ENCODE data around the gene ZNF23.

Gene ZNF23

DNA sequence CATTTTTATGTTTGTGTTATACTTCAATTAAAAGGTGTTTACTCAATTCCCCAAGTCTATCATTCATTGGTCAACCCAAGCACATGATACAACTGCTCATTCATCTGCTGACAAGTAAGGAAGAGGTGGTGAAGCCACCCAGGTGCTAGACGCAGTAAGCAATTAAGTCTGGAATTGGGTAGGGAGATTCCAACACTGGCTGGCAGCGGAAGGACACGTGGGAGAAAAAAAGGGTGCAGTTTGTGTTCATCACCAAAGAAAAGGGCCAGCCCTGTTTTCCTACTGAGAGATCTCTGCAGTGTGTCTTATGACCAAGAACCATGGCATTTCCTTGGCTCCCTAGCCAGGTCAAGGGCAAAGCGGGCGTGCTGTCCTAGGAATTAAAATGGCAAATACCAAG is 11.8 kb upstream of the ZNF23 start:
- TF ChIP-seq CTCF (conservative IDR thresholded peaks at IDR 0.05; ENCODE audit: control insufficient read depth, insufficient read depth, low read depth, low read length), result no peak
- no peak for DNase-seq (ENCODE audit: low read depth)
- H3K4me3 ChIP-seq (ENCODE audit: control insufficient read depth, low read depth, low read length), result no peak overlapping the region

DNA sequence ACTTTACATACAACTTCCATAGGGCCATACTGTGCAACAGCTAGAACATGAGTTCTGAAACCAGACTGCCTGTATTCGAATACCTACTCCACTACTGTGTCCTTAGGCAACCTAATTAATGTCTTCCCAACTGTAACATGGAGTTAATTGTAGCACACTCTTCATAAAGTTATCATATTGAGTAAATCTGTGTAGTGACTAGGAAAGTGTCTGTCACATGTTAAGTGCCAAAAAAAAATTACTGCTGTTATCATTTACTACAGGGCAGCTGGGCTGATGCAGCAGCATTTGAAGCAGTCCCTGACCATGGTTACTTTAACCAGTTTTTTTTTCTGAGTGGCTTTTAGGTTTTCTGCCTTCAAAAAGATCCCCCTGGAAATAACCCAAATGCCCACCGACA is 10.9 kb upstream of the ZNF23 start:
- TF ChIP-seq CTCF (conservative IDR thresholded peaks at IDR 0.05; ENCODE audit: control insufficient read depth, insufficient read depth, low read depth, low read length), result no peak
- no peak for DNase-seq (ENCODE audit: low read depth)
- H3K4me3 ChIP-seq (ENCODE audit: control insufficient read depth, low read depth, low read length), result no peak overlapping the region

DNA sequence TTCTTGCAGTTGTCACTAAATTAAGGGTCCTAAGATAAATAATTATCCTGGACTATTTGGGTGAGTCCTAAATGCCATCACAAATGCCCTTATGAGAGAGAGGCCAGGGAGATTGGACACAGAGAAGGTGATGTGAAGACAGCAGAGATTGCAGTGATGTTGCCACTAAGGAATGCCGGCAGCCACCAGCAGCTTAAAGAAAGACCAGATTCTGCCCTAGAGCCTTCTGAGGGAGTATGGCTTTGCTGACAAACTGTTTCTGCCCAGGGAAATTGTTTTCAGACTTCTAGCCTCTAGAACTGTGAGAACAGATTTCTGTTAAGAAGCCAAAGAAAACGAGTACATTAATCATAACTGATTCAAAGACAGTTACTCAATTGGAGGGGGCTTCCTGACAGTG is 10.0 kb upstream of the ZNF23 start:
- H3K4me3 ChIP-seq (ENCODE audit: control insufficient read depth, low read depth, low read length), result no peak overlapping the region
- DNase-seq (ENCODE audit: low read depth), result no peak
- TF ChIP-seq CTCF (conservative IDR thresholded peaks at IDR 0.05; ENCODE audit: control insufficient read depth, insufficient read depth, low read depth, low read length), result no peak

DNA sequence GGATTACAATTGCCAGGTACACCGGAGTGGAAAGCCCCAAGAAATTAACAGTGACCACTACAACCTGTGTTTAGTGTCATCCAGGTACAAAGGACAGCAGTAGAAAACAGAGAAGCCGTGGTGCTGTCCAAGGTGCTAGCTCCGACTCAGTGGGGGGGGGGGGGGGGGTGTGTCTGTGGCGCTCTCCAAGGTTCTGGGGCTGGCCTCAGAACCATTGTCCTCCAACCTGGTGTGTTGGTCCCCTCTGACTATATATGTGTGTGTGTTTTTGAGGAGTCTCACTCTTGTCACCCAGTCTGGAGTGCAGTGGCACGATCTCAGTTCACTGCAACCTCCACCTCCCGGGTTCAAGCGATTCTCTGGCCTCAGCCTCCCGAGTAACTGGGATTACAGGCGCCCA is 5.8 kb upstream of the ZNF23 start:
- no peak for TF ChIP-seq CTCF (conservative IDR thresholded peaks at IDR 0.05; ENCODE audit: control insufficient read depth, insufficient read depth, low read depth, low read length)
- DNase-seq (ENCODE audit: low read depth), result no peak
- H3K4me3 ChIP-seq (ENCODE audit: control insufficient read depth, low read depth, low read length), result no peak overlapping the region

- no peak for TF ChIP-seq CTCF (conservative IDR thresholded peaks at IDR 0.05; ENCODE audit: control insufficient read depth, insufficient read depth, low read depth, low read length)
- H3K4me3 ChIP-seq (ENCODE audit: control insufficient read depth, low read depth, low read length), result no peak overlapping the region
- no peak for DNase-seq (ENCODE audit: low read depth)
Observed at GRCh38 chr16:71464231-71464630, 2.2 kb upstream of the ZNF23 start.

GRCh38 chr16:71460941-71461340 is 1.1 kb downstream of the ZNF23 start:
- peak overlapping the region; percentile 97 for H3K4me3 ChIP-seq (ENCODE audit: control insufficient read depth, low read depth, low read length)
- no peak for TF ChIP-seq CTCF (conservative IDR thresholded peaks at IDR 0.05; ENCODE audit: control insufficient read depth, insufficient read depth, low read depth, low read length)
- DNase-seq (ENCODE audit: low read depth), result no peak

- no peak for TF ChIP-seq CTCF (conservative IDR thresholded peaks at IDR 0.05; ENCODE audit: control insufficient read depth, insufficient read depth, low read depth, low read length)
- H3K4me3 ChIP-seq (ENCODE audit: control insufficient read depth, low read depth, low read length), result no peak overlapping the region
- peak; percentile 85 for DNase-seq (ENCODE audit: low read depth)
Observed at GRCh38 chr16:71460236-71460635, 1.8 kb downstream of the ZNF23 start.

Data from fibroblast of mammary gland (primary cell).